OCI-LY1 (cell line): ENCODE measurements around the gene SKA2.

ENCODE experiments used
- H2AFZ ChIP-seq: fragments of 200-600 bp; sonication (generic), shearing (Covaris generic); 2 replicates; pipeline ENCODE4 v1.6.0; 2014; ENCODE audit warnings: antibody characterized with exemption, mild to moderate bottlenecking, low read length
- H3F3A ChIP-seq: fragments of 200-600 bp; sonication (generic), shearing (Covaris generic); 2 replicates; pipeline ENCODE4 v1.6.0; 2014; ENCODE audit warnings: mild to moderate bottlenecking, antibody characterized with exemption, low read length, moderate library complexity; ENCODE audit not compliant: insufficient read depth
- H3K27ac ChIP-seq: fragments of 200-600 bp; sonication (generic); 2 replicates; pipeline ENCODE4 v1.5.1; 2014; ENCODE audit warnings: low read length, mixed run types, mild to moderate bottlenecking, low read depth; ENCODE audit not compliant: poor library complexity, severe bottlenecking
- H3K27me3 ChIP-seq: fragments of 200-600 bp; sonication (generic); 2 replicates; pipeline ENCODE4 v1.6.0; 2014; ENCODE audit warnings: antibody characterized with exemption, mild to moderate bottlenecking, low read length, moderate library complexity; ENCODE audit not compliant: insufficient read depth
- H3K36me3 ChIP-seq: fragments of 200-600 bp; sonication (generic); 2 replicates; pipeline ENCODE4 v1.6.1; 2014; ENCODE audit warnings: mild to moderate bottlenecking, antibody characterized with exemption, low read length, moderate library complexity, mixed read lengths; ENCODE audit not compliant: insufficient read depth
- H3K4me1 ChIP-seq: fragments of 200-600 bp; sonication (generic); 2 replicates; pipeline ENCODE4 v1.5.1; 2014; ENCODE audit warnings: mild to moderate bottlenecking, low read length, moderate library complexity; ENCODE audit not compliant: insufficient read depth, severe bottlenecking
- H3K4me2 ChIP-seq: fragments of 200-600 bp; sonication (generic), shearing (Covaris generic); 2 replicates; pipeline ENCODE4 v1.6.1; 2014; ENCODE audit warnings: low read length
- H3K4me3 ChIP-seq: fragments of 200-600 bp; sonication (generic); 2 replicates; pipeline ENCODE4 v1.5.1; 2014; ENCODE audit warnings: low read length, low read depth, mild to moderate bottlenecking, mixed read lengths; ENCODE audit not compliant: poor library complexity, severe bottlenecking
- H3K79me2 ChIP-seq: fragments of 200-600 bp; shearing (Covaris generic); 2 replicates; pipeline ENCODE4 v1.6.1; 2016; ENCODE audit warnings: mixed run types, low read length, mixed read lengths; ENCODE audit not compliant: insufficient read depth
- H3K9ac ChIP-seq: fragments of 200-600 bp; sonication (generic), shearing (Covaris generic); 2 replicates; pipeline ENCODE4 v1.6.1; 2014; ENCODE audit warnings: mild to moderate bottlenecking, low read length, mixed read lengths
- H3K9me2 ChIP-seq: fragments of 200-600 bp; sonication (generic), shearing (Covaris generic); 2 replicates; pipeline ENCODE4 v1.6.1; 2014; ENCODE audit warnings: low read depth, mild to moderate bottlenecking, low read length, mixed read lengths
- H3K9me3 ChIP-seq: fragments of 200-600 bp; shearing (Covaris generic); 2 replicates; pipeline ENCODE4 v1.6.1; 2014; ENCODE audit warnings: low read length, mixed read lengths
- H4K20me1 ChIP-seq: fragments of 200-600 bp; sonication (generic), shearing (Covaris generic); 2 replicates; pipeline ENCODE4 v1.6.0; 2016; ENCODE audit warnings: mild to moderate bottlenecking, low read length; ENCODE audit not compliant: insufficient read depth
- EZH2 ChIP-seq: fragments of 200-600 bp; sonication (generic), shearing (Covaris generic); IDR thresholded peaks from 2 replicates; pipeline ENCODE4 v1.8.0; 2017; ENCODE audit warnings: borderline replicate concordance, mixed run types, mild to moderate bottlenecking, antibody characterized with exemption, low read length, moderate library complexity, mixed read lengths
- TF ChIP-seq, protein P1 (sequence below): fragments of 200-600 bp; sonication (generic), shearing (Covaris generic); IDR thresholded peaks from 2 replicates; pipeline ENCODE4 v1.5.1; 2017; ENCODE audit warnings: mild to moderate bottlenecking, antibody characterized with exemption, low read length, moderate library complexity, mixed read lengths

SKA2 gene

DNA sequence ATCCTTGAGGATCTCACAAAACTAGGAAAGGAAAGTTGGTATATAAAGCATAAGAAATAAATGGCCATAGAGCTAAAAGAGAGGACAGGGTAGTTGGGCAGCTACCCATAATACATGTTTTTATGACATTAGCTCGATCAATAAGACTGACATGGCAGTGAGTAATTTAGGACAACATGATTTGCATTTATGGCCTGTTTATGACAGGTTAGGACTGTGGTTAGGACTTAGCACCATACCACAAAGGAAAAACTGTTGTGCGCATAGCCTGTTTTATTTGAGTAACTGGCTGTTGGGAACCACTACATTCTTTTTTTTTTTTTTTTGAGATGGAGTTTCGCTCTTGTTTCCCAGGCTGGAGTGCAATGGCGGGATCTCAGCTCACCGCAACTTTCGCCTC, 30.3 kb downstream of the SKA2 start:
- TF ChIP-seq, protein P1, sequence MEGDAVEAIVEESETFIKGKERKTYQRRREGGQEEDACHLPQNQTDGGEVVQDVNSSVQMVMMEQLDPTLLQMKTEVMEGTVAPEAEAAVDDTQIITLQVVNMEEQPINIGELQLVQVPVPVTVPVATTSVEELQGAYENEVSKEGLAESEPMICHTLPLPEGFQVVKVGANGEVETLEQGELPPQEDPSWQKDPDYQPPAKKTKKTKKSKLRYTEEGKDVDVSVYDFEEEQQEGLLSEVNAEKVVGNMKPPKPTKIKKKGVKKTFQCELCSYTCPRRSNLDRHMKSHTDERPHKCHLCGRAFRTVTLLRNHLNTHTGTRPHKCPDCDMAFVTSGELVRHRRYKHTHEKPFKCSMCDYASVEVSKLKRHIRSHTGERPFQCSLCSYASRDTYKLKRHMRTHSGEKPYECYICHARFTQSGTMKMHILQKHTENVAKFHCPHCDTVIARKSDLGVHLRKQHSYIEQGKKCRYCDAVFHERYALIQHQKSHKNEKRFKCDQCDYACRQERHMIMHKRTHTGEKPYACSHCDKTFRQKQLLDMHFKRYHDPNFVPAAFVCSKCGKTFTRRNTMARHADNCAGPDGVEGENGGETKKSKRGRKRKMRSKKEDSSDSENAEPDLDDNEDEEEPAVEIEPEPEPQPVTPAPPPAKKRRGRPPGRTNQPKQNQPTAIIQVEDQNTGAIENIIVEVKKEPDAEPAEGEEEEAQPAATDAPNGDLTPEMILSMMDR = no peak
- no peaks in the 10 kb centered on the region for H3K27me3 ChIP-seq
- peaks cover 60% of the 10 kb centered on the region for H3K36me3 ChIP-seq
- H3K9ac ChIP-seq = no peak overlapping the region
- H3K4me2 ChIP-seq = no peak overlapping the region
- no peaks in the 10 kb centered on the region for H3K9me3 ChIP-seq
- no peak overlapping the region for H3K27ac ChIP-seq
- H3K4me1 ChIP-seq = no peaks in the 10 kb centered on the region
- no peaks in the 10 kb centered on the region for H3F3A ChIP-seq
- H4K20me1 ChIP-seq = no peaks in the 10 kb centered on the region
- H3K9me2 ChIP-seq = no peaks in the 10 kb centered on the region
- no peak overlapping the region for H3K4me3 ChIP-seq
- H3K79me2 ChIP-seq = peaks cover 10% of the 10 kb centered on the region; the same call in 1 of the 2 replicates
- H2AFZ ChIP-seq = no peak overlapping the region

DNA sequence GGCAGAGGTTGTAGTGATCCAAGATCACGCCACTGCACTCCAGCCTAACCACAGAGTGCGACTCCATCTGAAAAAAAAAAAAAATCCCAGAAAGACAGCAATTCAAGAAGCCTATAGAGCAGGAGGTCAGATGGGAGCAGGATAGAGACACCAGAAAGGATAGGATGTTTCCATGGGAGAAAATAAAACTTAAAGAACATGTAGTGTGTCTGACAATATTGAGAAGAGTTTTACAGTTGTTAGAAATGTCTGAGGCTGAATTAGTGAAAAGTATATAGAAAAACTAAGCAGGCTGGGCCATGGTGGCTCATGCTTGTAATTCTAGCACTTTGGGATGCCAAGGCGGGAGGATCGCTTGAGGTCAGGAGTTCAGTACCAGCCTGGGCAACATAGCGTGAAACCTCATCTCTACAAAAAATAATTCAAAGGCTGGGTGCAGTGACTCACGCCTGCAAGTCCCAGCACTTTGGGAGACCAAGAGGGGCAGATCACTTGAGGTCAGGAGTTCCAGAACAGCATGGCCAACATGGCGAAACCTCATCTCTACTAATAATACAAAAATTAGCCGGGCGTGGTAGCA, 33.0 kb downstream of the SKA2 start:
- no peak overlapping the region for H3K9ac ChIP-seq
- no peaks in the 10 kb centered on the region for H3K4me1 ChIP-seq
- H3K9me2 ChIP-seq = no peaks in the 10 kb centered on the region
- TF ChIP-seq EZH2 = no peak
- TF ChIP-seq, protein P1 = no peak
- no peaks in the 10 kb centered on the region for H3K9me3 ChIP-seq
- peaks cover 53% of the 10 kb centered on the region for H3K36me3 ChIP-seq
- H3F3A ChIP-seq = no peaks in the 10 kb centered on the region
- no peaks in the 10 kb centered on the region for H3K27me3 ChIP-seq
- no peak overlapping the region for H3K4me2 ChIP-seq
- no peaks in the 10 kb centered on the region for H4K20me1 ChIP-seq
- H3K4me3 ChIP-seq = no peak overlapping the region
- H3K27ac ChIP-seq = no peak overlapping the region
- H3K79me2 ChIP-seq = peaks cover 22% of the 10 kb centered on the region; the same call in 1 of the 2 replicates
- H2AFZ ChIP-seq = no peak overlapping the region

DNA sequence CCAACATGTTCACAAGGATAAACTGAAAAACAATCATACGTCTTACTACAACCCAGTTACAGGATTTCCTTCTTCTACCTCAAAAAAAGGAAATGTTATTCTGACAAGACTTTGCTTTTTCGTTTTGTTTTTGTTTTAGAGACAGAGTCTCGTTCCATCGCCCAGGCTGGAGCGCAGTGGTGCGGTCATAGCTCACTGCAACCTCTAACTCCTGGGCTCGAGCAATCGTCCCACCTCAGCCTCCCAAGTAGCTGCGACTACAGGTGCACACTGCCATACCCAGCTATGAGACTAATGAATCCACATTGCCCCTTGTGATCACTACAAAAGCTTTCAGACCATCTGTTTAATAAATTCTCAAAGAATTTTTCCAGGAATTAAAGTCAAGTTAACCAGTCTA, 39.5 kb downstream of the SKA2 start:
- no peaks in the 10 kb centered on the region for H3K9me2 ChIP-seq
- peaks cover 12% of the 10 kb centered on the region; the same call in 1 of the 2 replicates for H3K79me2 ChIP-seq
- H3K9me3 ChIP-seq = no peaks in the 10 kb centered on the region
- no peak overlapping the region for H3K4me3 ChIP-seq
- TF ChIP-seq EZH2 = no peak
- TF ChIP-seq, protein P1 = no peak
- peaks cover 72% of the 10 kb centered on the region for H3K36me3 ChIP-seq
- H4K20me1 ChIP-seq = no peaks in the 10 kb centered on the region
- H3K27ac ChIP-seq = no peak overlapping the region
- H3K27me3 ChIP-seq = no peaks in the 10 kb centered on the region
- H3F3A ChIP-seq = peaks cover 4% of the 10 kb centered on the region; the same call in 1 of the 2 replicates
- no peaks in the 10 kb centered on the region for H3K4me1 ChIP-seq
- H3K9ac ChIP-seq = no peak overlapping the region
- no peak overlapping the region for H2AFZ ChIP-seq
- no peak overlapping the region for H3K4me2 ChIP-seq
